DND-41 (cell line): ENCODE data around the gene C3orf18.
A peak's percentile ranks its signal among the peaks of the same experiment; 100 is the strongest.

ENCODE experiments used
- CTCF ChIP-seq: IDR thresholded peaks from 2 replicates; pipeline ENCODE4 v1.5.1; 2012; ENCODE audit warnings: borderline replicate concordance, low read length, moderate library complexity, mild to moderate bottlenecking; ENCODE audit not compliant: poor library complexity, severe bottlenecking; ENCODE audit errors: extremely low read depth
- EZH2 ChIP-seq: IDR thresholded peaks from 3 replicates; pipeline ENCODE4 v1.6.1; 2012; ENCODE audit warnings: borderline replicate concordance, low read depth, mild to moderate bottlenecking, moderate library complexity, low read length, inconsistent platforms; ENCODE audit not compliant: severe bottlenecking

- TF ChIP-seq CTCF = peak; percentile 98
- TF ChIP-seq EZH2 = no peak
Measured at GRCh38 chr3:50572158-50572557, 4.6 kb upstream of the C3orf18 start.
